Body of pancreas (tissue), 4 donors: ENCODE measurements around the gene ADAMTSL4.

Source experiments
- CTCF ChIP-seq, 7 experiments: fragments of 450-650 bp in 4 of 7; fragments of 200-600 bp in 3 of 7; sonication (generic) in 3 of 7; IDR thresholded peaks; one replicate each; pipeline ENCODE4 v1.5.1; 2016 to 2019; ENCODE audit warnings: antibody characterized with exemption in 7 of 7
- POLR2A ChIP-seq, 3 donors: fragments of 450-650 bp; IDR thresholded peaks; one replicate each; pipeline ENCODE4 v1.6.1; 2016; ENCODE audit warnings: antibody characterized with exemption in 3 of 3, mild to moderate bottlenecking in 2 of 3

- TF ChIP-seq POLR2A (IDR thresholded peaks at IDR 0.05) (no peak), CTCF (IDR thresholded peaks at IDR 0.05) (no peak)
Observed at GRCh38 chr1:150578272-150579109, 29.3 kb downstream of the ADAMTSL4 start.
